K562 (cell line): Measurements from ENCODE around the gene TMEM245. TPM values are rescaled to one million over a fixed set of nuclear protein-coding genes. Genes with fewer than 3 reads are reported as not detected.

Source experiments
- ATAC-seq: fragments of 200-7000 bp; cut with Tn5 transposase; 3 replicates; pipeline ENCODE4 v1.9.1; 2020; ENCODE audit warnings: moderate library complexity
- BruUV-seq: library from RNA; stranded (reverse); fragments of 400-500 nt; replicated peaks from 2 replicates; lab custom pipeline; 2021; lab: Mats Ljungman, UMichigan
- CTCF ChIA-PET: fragments of 300-600 bp; formaldehyde crosslinking; extraction: SDS; loops from one replicate; lab custom pipeline; 2021; ENCODE audit warnings: low intra/inter-chr PET ratio; lab: Yijun Ruan, JAX
- POLR2A ChIA-PET: fragments of 300-600, 350-650 bp; sonication (Branson Sonifier 250); formaldehyde crosslinking; extraction: SDS; loops from one replicate; lab custom pipeline; 2021; ENCODE audit warnings: antibody characterized with exemption, inconsistent platforms; lab: Yijun Ruan, JAX
- DNase-seq, 4 experiments: peaks; one replicate each; pipeline versions ENCODE4 v3.0.0 to v3.0.0-alpha.2; 2011 to 2018; ENCODE audit warnings: low spot score in 3 of 4, mixed read lengths in 3 of 4; ENCODE audit errors: extremely low read depth in 1 of 4
- FAIRE-seq: peaks from 2 replicates; lab custom pipeline; 2011; peaks lifted over from hg19 to GRCh38; lab: Jason Lieb, UNC
- H2AFZ ChIP-seq: 2 replicates; pipeline ENCODE4 v1.6.0; 2011; ENCODE audit warnings: low read depth, low read length, control low read depth, inconsistent platforms
- H3K27ac ChIP-seq: fragments of 200-600 bp; 3 replicates; pipeline ENCODE4 v1.8.0; 2011; ENCODE audit warnings: low read depth, mild to moderate bottlenecking, control low read depth, inconsistent platforms, low read length, moderate library complexity, mixed read lengths; ENCODE audit errors: extremely low read depth
- H3K27me3 ChIP-seq, 2 experiments: fragments of 300-600 bp in 1 of 2; 2 replicates in 1 of 2; 3 replicates in 1 of 2; pipeline versions ENCODE4 v1.6.0 to v1.8.0; 2011; ENCODE audit warnings: inconsistent platforms in 2 of 2, low read length in 2 of 2, mild to moderate bottlenecking in 1 of 2, mixed read lengths in 1 of 2, moderate library complexity in 1 of 2; ENCODE audit not compliant: control insufficient read depth in 2 of 2, insufficient read depth in 2 of 2
- H3K36me3 ChIP-seq: fragments of 300-600 bp; 3 replicates; pipeline ENCODE4 v1.8.0; 2011; ENCODE audit warnings: mild to moderate bottlenecking, low read length, inconsistent platforms; ENCODE audit not compliant: control insufficient read depth, insufficient read depth
- H3K4me1 ChIP-seq, 2 experiments: fragments of 200-600 bp in 1 of 2; replicated peaks in 1 of 2; 2 replicates in 1 of 2; 3 replicates in 1 of 2; pipeline versions ENCODE4 v1.5.1 to v1.8.0; 2011; ENCODE audit warnings: inconsistent platforms in 2 of 2, low read length in 2 of 2, mild to moderate bottlenecking in 1 of 2, mixed read lengths in 1 of 2, moderate library complexity in 1 of 2; ENCODE audit not compliant: control insufficient read depth in 2 of 2, insufficient read depth in 2 of 2
- H3K4me2 ChIP-seq: 2 replicates; pipeline ENCODE4 v1.6.1; 2011; ENCODE audit warnings: low read length, control low read depth, inconsistent platforms, mixed read lengths; ENCODE audit not compliant: insufficient read depth
- H3K4me3 ChIP-seq: fragments of 200-600 bp; sonication (generic), shearing (Covaris generic); 2 replicates; pipeline ENCODE4 v1.5.1; 2016; ENCODE audit warnings: control low read depth, inconsistent platforms
- H3K79me2 ChIP-seq: fragments of 200-600 bp; 3 replicates; pipeline ENCODE4 v1.8.0; 2011; ENCODE audit warnings: low read length, inconsistent platforms; ENCODE audit not compliant: control insufficient read depth, insufficient read depth
- H3K9ac ChIP-seq, 2 experiments: 2 replicates each; pipeline versions ENCODE4 v1.6.0 to v1.6.1; 2011; ENCODE audit warnings: low read depth in 2 of 2, low read length in 2 of 2, control low read depth in 1 of 2, inconsistent platforms in 1 of 2, mild to moderate bottlenecking in 1 of 2, mixed read lengths in 1 of 2; ENCODE audit not compliant: insufficient read depth in 1 of 2
- H3K9me1 ChIP-seq: one replicate; pipeline ENCODE4 v1.6.0; 2011; ENCODE audit warnings: inconsistent platforms, mild to moderate bottlenecking, low read length, moderate library complexity; ENCODE audit not compliant: control insufficient read depth, insufficient read depth
- H3K9me3 ChIP-seq: replicated peaks from 2 replicates; pipeline ENCODE4 v1.5.1; 2011; ENCODE audit warnings: low read depth, low read length, inconsistent platforms; ENCODE audit not compliant: control insufficient read depth, insufficient read depth
- H4K20me1 ChIP-seq: replicated peaks from 2 replicates; pipeline ENCODE4 v1.6.1; 2011; ENCODE audit warnings: low read length, inconsistent platforms, mixed read lengths; ENCODE audit not compliant: control insufficient read depth, insufficient read depth
- CBX8 ChIP-seq: fragments of 200-600 bp; sonication (generic); IDR thresholded peaks from 2 replicates; pipeline ENCODE4 v1.6.1; 2012; ENCODE audit warnings: borderline replicate concordance, mixed run types, low read depth, mild to moderate bottlenecking, moderate library complexity, mixed read lengths, low read length, control low read depth, inconsistent platforms; ENCODE audit not compliant: poor library complexity, severe bottlenecking; ENCODE audit errors: extremely low read depth
- E2F6 ChIP-seq, 2 experiments: IDR thresholded peaks; 2 replicates each; pipeline ENCODE4 v1.6.1; 2011; ENCODE audit warnings: borderline replicate concordance in 1 of 2, control low read depth in 1 of 2, low read depth in 1 of 2, low read length in 1 of 2, mild to moderate bottlenecking in 1 of 2, mixed read lengths in 1 of 2, moderate library complexity in 1 of 2; ENCODE audit not compliant: insufficient read depth in 1 of 2, insufficient read length in 1 of 2, poor library complexity in 1 of 2, severe bottlenecking in 1 of 2; ENCODE audit errors: extremely low read depth in 1 of 2
- FOXJ3 ChIP-seq: sonication (generic); formaldehyde crosslinking; IDR thresholded peaks from 2 replicates; pipeline ENCODE4 v1.4.0; 2020; ENCODE audit warnings: mild to moderate bottlenecking, missing genetic modification reagents
- RHOXF2B ChIP-seq: fragments of 250-450 bp; sonication (Bioruptor Pico); conservative IDR thresholded peaks from 2 replicates; pipeline ENCODE4 v1.5.1; 2021
- SMAD4 ChIP-seq: fragments of 250-450 bp; sonication (Bioruptor Pico); conservative IDR thresholded peaks from 2 replicates; pipeline ENCODE4 v1.8.0; 2021; ENCODE audit warnings: inconsistent platforms, mild to moderate bottlenecking, moderate library complexity
- SREBF1 ChIP-seq: fragments of 150-350 bp; IDR thresholded peaks from 2 replicates; pipeline ENCODE4 v1.6.1; 2014; ENCODE audit warnings: antibody characterized with exemption, low read depth, low read length, borderline replicate concordance
- ZNF184 ChIP-seq: sonication (generic); formaldehyde crosslinking; IDR thresholded peaks from 2 replicates; pipeline ENCODE4 v1.5.0; 2020; ENCODE audit warnings: missing genetic modification reagents
- ZNF212 ChIP-seq: fragments of 450-650 bp; formaldehyde crosslinking; IDR thresholded peaks from 2 replicates; pipeline ENCODE4 v1.4.0; 2020; ENCODE audit warnings: mild to moderate bottlenecking
- ZNF282 ChIP-seq: sonication (generic); formaldehyde crosslinking; IDR thresholded peaks from 2 replicates; pipeline ENCODE4 v1.8.1; 2023; ENCODE audit warnings: missing genetic modification reagents
- ZNF77 ChIP-seq: fragments of 250-450 bp; sonication (Bioruptor Pico); IDR thresholded peaks from 2 replicates; pipeline ENCODE4 v1.5.0; 2020
- WGBS: fragments of 100-300 bp; shearing (Covaris generic); methylation state at CpG from one replicate; pipeline ENCODE4 v1.1.6; 2016; ENCODE audit warnings: low coverage, mixed read lengths; ENCODE audit not compliant: insufficient coverage; ENCODE audit errors: missing lambda C conversion rate; 5-methylcytosine and 5-hydroxymethylcytosine counted together
- in situ Hi-C: fragments of 300-500 bp; cut with MboI; formaldehyde crosslinking; loops from 4 replicates; pipeline ENCODE4 v1.15.0; 2018; ENCODE audit warnings: inconsistent platforms, mixed read lengths
- intact Hi-C: fragments of 100-400 bp; cut with micrococcal nuclease; formaldehyde crosslinking; loops from 2 replicates; pipeline ENCODE4 v1.14.2; 2022
- polyA plus RNA-seq, 8 experiments: library from polyadenylated mRNA; depleted of rRNA in 4 of 8; stranded (reverse) in 5 of 8; unstranded in 3 of 8; fragments of >200 nt; fragmentation: Nextera tagmentation in 2 of 8; fragmentation: Illumina TruSeq in 1 of 8; extraction: Ambion mirVana in 2 of 8; extraction: Trizol in 1 of 8; gene quantifications; 2 replicates each; pipeline versions ENCODE4 v1.2.1 to v1.2.3, GENCODE V29; 2011 to 2014; ENCODE audit warnings: inconsistent platforms in 1 of 8, missing spikeins in 1 of 8
- total RNA-seq, 7 experiments: library from RNA; depleted of rRNA in 6 of 7; stranded (reverse); fragments of >200 nt in 6 of 7; fragmentation: Illumina TruSeq in 2 of 7; extraction: Trizol in 2 of 7; gene quantifications; 2 replicates each; pipeline versions ENCODE4 v1.2.1 to v1.2.3, GENCODE V29; 2011 to 2021; ENCODE audit warnings: low replicate concordance in 1 of 7

TMEM245 gene
- total and polyA plus RNA-seq, 9 of the 15 experiments (the other 6 are each of a cell fraction or from before 2014, with no cell fraction given) = 8.5 to 43.2 (median 24.3) TPM

- Histone ChIP-seq H3K4me1 (peaks cover 0 to 10% of the 10 kb centered on the region in 2 experiments; a peak in 2 of 5 replicates), H3K9ac (no peak overlapping the region), H3K27me3 (no peaks in the 10 kb centered on the region), H3K9me3 (no peaks in the 10 kb centered on the region), H3K27ac (no peak overlapping the region), H3K9me1 (no peaks in the 10 kb centered on the region), H3K4me3 (no peak overlapping the region), H4K20me1 (no peaks in the 10 kb centered on the region), H3K79me2 (peaks cover 15% of the 10 kb centered on the region; the same call in 2 of the 3 replicates), H3K4me2 (no peak overlapping the region), H2AFZ (no peak overlapping the region), H3K36me3 (peaks cover 15% of the 10 kb centered on the region; the same call in 1 of the 3 replicates)
- TF ChIP-seq CBX8 (no peak), ZNF212 (CRISPR knock-in tag) (no peak), FOXJ3 (CRISPR knock-in tag) (no peak), RHOXF2B (CRISPR knock-in tag) (no peak), E2F6 (IDR thresholded peaks at IDR 0.05; ENCODE audit: borderline replicate concordance in 1 of 2, extremely low read depth in 1 of 2, insufficient read depth in 1 of 2, insufficient read length in 1 of 2, low read depth in 1 of 2, low read length in 1 of 2, poor library complexity in 1 of 2, severe bottlenecking in 1 of 2) (no peak), SMAD4 (CRISPR knock-in tag) (no peak), ZNF282 (CRISPR knock-in tag) (no peak), ZNF77 (CRISPR knock-in tag) (no peak), SREBF1 (no peak), ZNF184 (no peak)
- ChIA-PET CTCF (no interaction called here), POLR2A (interaction anchor here (0.6 to 0.9 kb wide), 2 partner anchors 18 to 176 kb away, joined by 3 to 4 read pairs; no protein-coding TSS in a partner anchor)
- FAIRE-seq (no peak), ATAC-seq (no peak), DNase-seq (no peak)
- WGBS = 36% methylated on average over 1 of the region's 1 CpG
- no TSS peak for BruUV-seq
- in situ Hi-C loops = no loop called here
- intact Hi-C loops = no loop called here
Observed at GRCh38 chr9:108996643-108997042, 123.1 kb downstream of the TMEM245 start.
